HG03103 (cell line): Measurements from ENCODE around the gene STK39.

Experiments
- ATAC-seq: cut with Tn5 transposase; IDR thresholded peaks from one replicate; pipeline ENCODE4 v1.9.1; 2021; ENCODE audit warnings: low read depth; ENCODE audit not compliant: unreplicated experiment

Gene STK39

GRCh38 chr2:167966937-167967913 lies 280.2 kb downstream of the STK39 start:
- no peak for ATAC-seq

- no peak for ATAC-seq
Observed at GRCh38 chr2:167965907-167966761, 281.3 kb downstream of the STK39 start.

GRCh38 chr2:167964650-167965413 lies 282.6 kb downstream of the STK39 start:
- ATAC-seq = no peak

GRCh38 chr2:167963899-167964649 lies 283.3 kb downstream of the STK39 start:
- no peak for ATAC-seq

- no peak for ATAC-seq
Observed at GRCh38 chr2:167962436-167963226, 284.8 kb downstream of the STK39 start.

- ATAC-seq = no peak
Observed at GRCh38 chr2:167961536-167962048, 285.8 kb downstream of the STK39 start.

- ATAC-seq = no peak
Observed at GRCh38 chr2:167960089-167960747, 287.2 kb downstream of the STK39 start.

GRCh38 chr2:167957662-167958061 lies 289.7 kb downstream of the STK39 start:
- no peak for ATAC-seq

- ATAC-seq = no peak
Observed at GRCh38 chr2:167955264-167955906, 292.0 kb downstream of the STK39 start.

GRCh38 chr2:167954495-167954894 lies 292.9 kb downstream of the STK39 start:
- ATAC-seq = no peak

GRCh38 chr2:167953776-167954175 lies 293.6 kb downstream of the STK39 start:
- no peak for ATAC-seq

GRCh38 chr2:167950571-167950970 lies 296.8 kb downstream of the STK39 start:
- no peak for ATAC-seq

GRCh38 chr2:167946441-167946841 lies 301.0 kb downstream of the STK39 start:
- ATAC-seq = no peak

GRCh38 chr2:167945660-167946368 lies 301.6 kb downstream of the STK39 start:
- ATAC-seq = no peak

GRCh38 chr2:167944825-167945659 lies 302.4 kb downstream of the STK39 start:
- no peak for ATAC-seq

GRCh38 chr2:167943897-167944296 lies 303.5 kb downstream of the STK39 start:
- no peak for ATAC-seq
